IMR-90 (cell line): ENCODE data around the gene MTMR11. TPM values are rescaled to one million over a fixed set of nuclear protein-coding genes. Genes with fewer than 3 reads are reported as not detected.

Source experiments
- ATAC-seq: fragments of 200-7000 bp; cut with Tn5 transposase; 2 replicates; pipeline ENCODE4 v1.9.1; 2020; ENCODE audit warnings: low read depth, mild to moderate bottlenecking, moderate library complexity
- BruUV-seq: library from RNA; stranded (reverse); fragments of 400-500 nt; replicated peaks from 2 replicates; lab custom pipeline; 2021; lab: Mats Ljungman, UMichigan
- CTCF ChIA-PET: fragments of 300-600 bp; formaldehyde crosslinking; extraction: SDS; loops from one replicate; lab custom pipeline; 2021; ENCODE audit warnings: antibody characterized with exemption; lab: Yijun Ruan, JAX
- POLR2A ChIA-PET: fragments of 300-600 bp; sonication (Branson Sonifier 250); formaldehyde crosslinking; loops from one replicate; lab custom pipeline; 2022; ENCODE audit warnings: antibody characterized with exemption; ENCODE audit not compliant: unreplicated experiment; lab: Charles Lee
- DNase-seq: peaks from one replicate; pipeline ENCODE4 v3.0.0; 2013
- H2AFZ ChIP-seq: replicated peaks from 2 replicates; pipeline ENCODE3; 2013; ENCODE audit warnings: low read length, mild to moderate bottlenecking; ENCODE audit not compliant: poor library complexity
- H2AK5ac ChIP-seq: 2 replicates; pipeline ENCODE4 v1.6.1; 2013; ENCODE audit warnings: low read depth, low read length, inconsistent platforms
- H2AK9ac ChIP-seq: replicated peaks from 2 replicates; pipeline ENCODE3; 2013; ENCODE audit warnings: mild to moderate bottlenecking, low read depth, low read length, moderate library complexity; ENCODE audit not compliant: poor library complexity
- H2BK120ac ChIP-seq: 2 replicates; pipeline ENCODE4 v1.6.1; 2013; ENCODE audit warnings: low read depth, low read length, inconsistent platforms
- H2BK15ac ChIP-seq: 3 replicates; pipeline ENCODE4 v1.6.1; 2013; ENCODE audit warnings: low read depth, low read length, inconsistent platforms
- H2BK20ac ChIP-seq: 2 replicates; pipeline ENCODE4 v1.6.1; 2013; ENCODE audit warnings: low read depth, mild to moderate bottlenecking, inconsistent platforms, low read length, moderate library complexity
- H2BK5ac ChIP-seq: 2 replicates; pipeline ENCODE4 v1.6.1; 2013; ENCODE audit warnings: mild to moderate bottlenecking, low read depth, low read length, inconsistent platforms; ENCODE audit not compliant: poor library complexity, severe bottlenecking
- H3K14ac ChIP-seq: replicated peaks from 2 replicates; pipeline ENCODE4 v1.6.1; 2013; ENCODE audit warnings: low read depth, low read length, inconsistent platforms
- H3K18ac ChIP-seq: 2 replicates; pipeline ENCODE4 v1.6.1; 2013; ENCODE audit warnings: low read depth, low read length, control low read depth
- H3K23ac ChIP-seq: 2 replicates; pipeline ENCODE4 v1.6.1; 2013; ENCODE audit warnings: low read depth, low read length, inconsistent platforms
- H3K27ac ChIP-seq: 2 replicates; pipeline ENCODE4 v1.5.1; 2013; ENCODE audit warnings: mild to moderate bottlenecking, control low read depth, low read length; ENCODE audit not compliant: insufficient read depth
- H3K27me3 ChIP-seq: 2 replicates; pipeline ENCODE4 v1.6.1; 2013; ENCODE audit warnings: low read length; ENCODE audit not compliant: control insufficient read depth, insufficient read depth
- H3K36me3 ChIP-seq: 2 replicates; pipeline ENCODE4 v1.6.1; 2013; ENCODE audit warnings: low read length, mixed read lengths; ENCODE audit not compliant: control insufficient read depth, insufficient read depth
- H3K4ac ChIP-seq: 2 replicates; pipeline ENCODE4 v1.6.1; 2013; ENCODE audit warnings: low read depth, low read length, inconsistent platforms
- H3K4me1 ChIP-seq: 2 replicates; pipeline ENCODE4 v1.6.1; 2013; ENCODE audit warnings: low read length, mixed read lengths; ENCODE audit not compliant: control insufficient read depth, insufficient read depth
- H3K4me2 ChIP-seq: 2 replicates; pipeline ENCODE4 v1.6.1; 2013; ENCODE audit warnings: low read depth, mild to moderate bottlenecking, control low read depth, low read length, moderate library complexity
- H3K4me3 ChIP-seq: 2 replicates; pipeline ENCODE4 v1.5.1; 2013; ENCODE audit warnings: low read depth, mild to moderate bottlenecking, control low read depth, low read length, moderate library complexity; ENCODE audit not compliant: insufficient read depth
- H3K56ac ChIP-seq: 2 replicates; pipeline ENCODE4 v1.6.1; 2013; ENCODE audit warnings: low read length, inconsistent platforms; ENCODE audit not compliant: insufficient read depth; ENCODE audit errors: extremely low read depth
- H3K79me1 ChIP-seq, 2 experiments: 2 replicates each; pipeline ENCODE4 v1.6.1; 2013; ENCODE audit warnings: low read length in 2 of 2, inconsistent platforms in 1 of 2, low read depth in 1 of 2
- H3K9ac ChIP-seq: 2 replicates; pipeline ENCODE4 v1.6.1; 2013; ENCODE audit warnings: low read depth, low read length, control low read depth
- H3K9me1 ChIP-seq: 2 replicates; pipeline ENCODE4 v1.6.1; 2013; ENCODE audit warnings: low read length, inconsistent platforms; ENCODE audit not compliant: insufficient read depth
- H3K9me3 ChIP-seq: 2 replicates; pipeline ENCODE4 v1.6.1; 2013; ENCODE audit warnings: low read length; ENCODE audit not compliant: control insufficient read depth, insufficient read depth
- H4K20me1 ChIP-seq: 2 replicates; pipeline ENCODE4 v1.6.1; 2013; ENCODE audit warnings: low read length, inconsistent platforms; ENCODE audit not compliant: insufficient read depth
- H4K5ac ChIP-seq: 2 replicates; pipeline ENCODE4 v1.6.1; 2013; ENCODE audit warnings: mild to moderate bottlenecking, low read depth, low read length, control low read depth
- H4K8ac ChIP-seq, 2 experiments: 2 replicates each; pipeline ENCODE4 v1.6.1; 2013; ENCODE audit warnings: low read depth in 2 of 2, low read length in 2 of 2, control low read depth in 1 of 2, inconsistent platforms in 1 of 2
- H4K91ac ChIP-seq: 2 replicates; pipeline ENCODE4 v1.6.1; 2013; ENCODE audit warnings: low read depth, low read length, inconsistent platforms; ENCODE audit not compliant: insufficient read depth
- BHLHE40 ChIP-seq: fragments of 150-350 bp; IDR thresholded peaks from 2 replicates; pipeline ENCODE4 v1.6.1; 2016; ENCODE audit warnings: mild to moderate bottlenecking, low read depth, low read length
- CEBPB ChIP-seq: IDR thresholded peaks from 2 replicates; pipeline ENCODE4 v1.6.1; 2012; ENCODE audit warnings: low read depth, low read length, improper control_type of control experiment
- CHD1 ChIP-seq: IDR thresholded peaks from 2 replicates; pipeline ENCODE4 v1.6.1; 2012; ENCODE audit warnings: low read depth, low read length, improper control_type of control experiment
- CTCF ChIP-seq: conservative IDR thresholded peaks from 2 replicates; pipeline ENCODE4 v1.5.1; 2012; ENCODE audit warnings: mild to moderate bottlenecking, low read depth, low read length, improper control_type of control experiment
- ELK1 ChIP-seq: fragments of 150-350 bp; IDR thresholded peaks from 2 replicates; pipeline ENCODE4 v1.6.1; 2016; ENCODE audit warnings: low read depth, mild to moderate bottlenecking, low read length, moderate library complexity, borderline replicate concordance
- FOS ChIP-seq: fragments of 150-350 bp; IDR thresholded peaks from 2 replicates; pipeline ENCODE4 v1.6.1; 2016; ENCODE audit warnings: low read depth, low read length
- MAFK ChIP-seq: IDR thresholded peaks from 2 replicates; pipeline ENCODE4 v1.6.1; 2012; ENCODE audit warnings: low read depth, low read length, improper control_type of control experiment
- MAZ ChIP-seq: IDR thresholded peaks from 2 replicates; pipeline ENCODE4 v1.6.1; 2012; ENCODE audit warnings: low read depth, mild to moderate bottlenecking, low read length, improper control_type of control experiment, moderate library complexity, borderline replicate concordance
- MXI1 ChIP-seq: IDR thresholded peaks from 2 replicates; pipeline ENCODE4 v1.6.1; 2012; ENCODE audit warnings: low read depth, mild to moderate bottlenecking, low read length, moderate library complexity, borderline replicate concordance
- NFE2L2 ChIP-seq: fragments of 150-350 bp; IDR thresholded peaks from 2 replicates; pipeline ENCODE4 v1.6.1; 2016; ENCODE audit warnings: low read depth, mild to moderate bottlenecking, low read length
- POLR2A ChIP-seq: IDR thresholded peaks from 2 replicates; pipeline ENCODE4 v1.6.1; 2012; ENCODE audit warnings: mild to moderate bottlenecking, low read depth, low read length
- RAD21 ChIP-seq: IDR thresholded peaks from 2 replicates; pipeline ENCODE4 v1.6.1; 2012; ENCODE audit warnings: low read length, improper control_type of control experiment
- RCOR1 ChIP-seq: IDR thresholded peaks from 2 replicates; pipeline ENCODE4 v1.6.1; 2012; ENCODE audit warnings: mild to moderate bottlenecking, low read length, improper control_type of control experiment; ENCODE audit not compliant: insufficient replicate concordance
- RFX5 ChIP-seq: IDR thresholded peaks from 2 replicates; pipeline ENCODE4 v1.8.0; 2012; ENCODE audit warnings: low read depth, mild to moderate bottlenecking, low read length, moderate library complexity
- SMC3 ChIP-seq: fragments of 150-350 bp; IDR thresholded peaks from 2 replicates; pipeline ENCODE4 v1.6.1; 2016; ENCODE audit warnings: low read depth, mild to moderate bottlenecking, antibody characterized with exemption, low read length, moderate library complexity
- USF2 ChIP-seq: fragments of 150-350 bp; IDR thresholded peaks from 2 replicates; pipeline ENCODE4 v1.6.1; 2017; ENCODE audit warnings: mild to moderate bottlenecking, antibody characterized with exemption, low read length, low read depth
- WGBS, 2 experiments: methylation state at CpG; one replicate each; pipeline versions ENCODE4 v1.1.5 to v1.1.7; 2013; ENCODE audit warnings: missing lambda C conversion rate in 2 of 2; ENCODE audit not compliant: insufficient read length in 1 of 2; ENCODE audit errors: extremely low coverage in 2 of 2; 5-methylcytosine and 5-hydroxymethylcytosine counted together
- dilution Hi-C: fragments of 300-500 bp; cut with HindIII; formaldehyde crosslinking; loops from one replicate; pipeline ENCODE4 v1.14.3; 2018; ENCODE audit warnings: low sequenced_read_pairs; ENCODE audit not compliant: unreplicated experiment
- in situ Hi-C: fragments of 300-500 bp; cut with MboI; formaldehyde crosslinking; loops from 3 replicates; pipeline ENCODE4 v1.14.3; 2019; ENCODE audit warnings: low sequenced_read_pairs, inconsistent platforms, mixed read lengths
- intact Hi-C: fragments of 100-400 bp; cut with micrococcal nuclease; formaldehyde crosslinking; loops from 2 replicates; pipeline ENCODE4 v1.10.0; 2022
- polyA plus RNA-seq, 3 experiments: library from polyadenylated mRNA; depleted of rRNA; stranded (reverse); fragments of >200 nt; gene quantifications; 2 replicates each; pipeline ENCODE4 v1.2.3, GENCODE V29; 2012; ENCODE audit warnings: low replicate concordance in 1 of 3
- total RNA-seq: library from RNA; depleted of rRNA; stranded (reverse); fragments of >200 nt; gene quantifications from 2 replicates; pipeline ENCODE4 v1.2.3, GENCODE V29; 2012

MTMR11 gene
- total and polyA plus RNA-seq, 2 of the 4 experiments (the other 2 are of a cell fraction) = 2.0 to 14.6 TPM

GRCh38 chr1:149962736-149963135 is 26.1 kb upstream of the MTMR11 start:
- ATAC-seq = no peak
- WGBS, 2 experiments = 100% methylated on average over 1 of the region's 2 CpGs; no CpG with 5 or more reads in 1 of the 2 experiments
- Histone ChIP-seq H3K56ac (peak overlapping the region; percentile 19; the same call in 1 of the 2 replicates), H3K27me3 (no peaks in the 10 kb centered on the region), H3K9me1 (peaks cover 7% of the 10 kb centered on the region), H3K27ac (no peak overlapping the region), H4K20me1 (no peaks in the 10 kb centered on the region; the same call in 1 of the 2 replicates), H2BK20ac (no peak overlapping the region; the same call in 1 of the 2 replicates), H3K18ac (no peak overlapping the region), H2AK9ac (no peak overlapping the region), H2BK120ac (no peak overlapping the region), H3K9ac (no peak overlapping the region), H4K91ac (no peak overlapping the region), H3K14ac (no peak overlapping the region), H4K8ac (no peak overlapping the region), H3K23ac (no peak overlapping the region), H2BK15ac (no peak overlapping the region), H3K4ac (no peak overlapping the region), H3K36me3 (peaks cover 39% of the 10 kb centered on the region), H2AK5ac (no peak overlapping the region), H3K4me1 (peaks cover 5% of the 10 kb centered on the region), H3K79me1 (peaks cover 15 to 38% of the 10 kb centered on the region in 2 experiments), H4K5ac (no peak overlapping the region), H3K4me2 (no peak overlapping the region), H3K4me3 (no peak overlapping the region), H2BK5ac (no peak overlapping the region), H3K9me3 (peaks cover 2% of the 10 kb centered on the region; the same call in 1 of the 2 replicates), H2AFZ (no peak overlapping the region)
- POLR2A ChIA-PET = no interaction called here
- dilution Hi-C loops (no loop called here), intact Hi-C loops (loop anchor here (1.0 to 5.0 kb wide), 5 partner anchors 48 to 225 kb away; partner anchors contain the start of genes OTUD7B and VPS45), in situ Hi-C loops (loop anchor here (5.0 kb wide), 2 partner anchors 90 to 205 kb away; no protein-coding TSS in a partner anchor)
- CTCF ChIA-PET = interaction anchor here (0.6 to 1.3 kb wide), 5 partner anchors 23 to 102 kb away, joined by 3 to 6 read pairs (median 4); partner anchors contain the start of gene OTUD7B
- no TSS peak for BruUV-seq
- TF ChIP-seq ELK1 (no peak), SMC3 (no peak), FOS (no peak), BHLHE40 (no peak), RFX5 (no peak), MAZ (no peak), CEBPB (no peak), MXI1 (no peak), USF2 (no peak), RAD21 (no peak), MAFK (no peak), CHD1 (no peak), RCOR1 (no peak), NFE2L2 (no peak), CTCF (no peak), POLR2A (no peak)
- no peak for DNase-seq
